HG03060 (cell line): ENCODE results near the gene UST.
"Not testable (repeated sequence)": the region's sequence is repeated elsewhere in the genome, so short reads cannot be mapped to it uniquely, and the experiment has no call there.

Experiments
- ATAC-seq: cut with Tn5 transposase; IDR thresholded peaks from one replicate; pipeline ENCODE4 v1.9.1; 2021; ENCODE audit warnings: low read depth, moderate number of reproducible peaks; ENCODE audit not compliant: unreplicated experiment

The UST gene

DNA sequence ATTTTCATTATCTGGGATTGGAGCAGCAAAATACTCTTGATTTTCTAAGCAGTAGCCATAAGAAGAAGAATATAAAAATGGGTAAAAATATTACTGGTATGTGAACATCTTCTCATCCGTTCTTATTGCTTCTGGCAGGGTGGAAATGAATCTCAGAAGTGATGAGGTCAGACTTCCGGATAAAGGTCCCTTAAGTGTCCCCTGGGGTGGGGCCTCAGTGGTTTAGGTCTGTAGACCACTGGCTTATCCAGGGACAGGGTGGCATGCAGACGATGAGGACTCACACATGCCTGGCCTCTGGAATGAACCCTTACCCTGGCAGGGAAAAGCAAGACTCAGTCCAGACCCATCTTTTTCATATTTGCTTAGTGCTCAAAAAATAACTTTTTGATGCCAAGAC lies 143.3 kb downstream of the UST start:
- no peak for ATAC-seq

GRCh38 chr6:148890652-148891404 lies 144.0 kb downstream of the UST start:
- no peak for ATAC-seq

- no peak for ATAC-seq
Observed at GRCh38 chr6:148891405-148891783, 144.6 kb downstream of the UST start.

DNA sequence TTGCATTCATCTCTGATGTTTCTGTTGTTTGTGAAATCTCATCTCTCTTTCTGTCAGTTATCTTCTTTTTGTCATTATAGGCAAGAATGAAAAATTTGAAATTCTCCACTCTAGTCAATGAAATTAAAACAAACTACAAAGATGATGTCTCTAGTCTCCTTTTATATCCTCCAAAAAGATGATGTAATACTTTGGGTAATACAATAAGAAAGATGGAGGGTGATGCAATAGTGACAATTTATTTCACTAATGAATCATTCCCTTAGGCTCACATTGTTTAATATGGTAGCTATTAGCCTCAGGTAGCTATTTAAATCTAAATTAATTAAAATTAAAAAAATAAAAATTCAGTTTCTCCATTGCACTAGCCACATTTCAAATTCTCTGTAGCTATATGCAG lies 145.4 kb downstream of the UST start:
- ATAC-seq: no peak

GRCh38 chr6:148893073-148893472 lies 146.2 kb downstream of the UST start:
- no peak for ATAC-seq

DNA sequence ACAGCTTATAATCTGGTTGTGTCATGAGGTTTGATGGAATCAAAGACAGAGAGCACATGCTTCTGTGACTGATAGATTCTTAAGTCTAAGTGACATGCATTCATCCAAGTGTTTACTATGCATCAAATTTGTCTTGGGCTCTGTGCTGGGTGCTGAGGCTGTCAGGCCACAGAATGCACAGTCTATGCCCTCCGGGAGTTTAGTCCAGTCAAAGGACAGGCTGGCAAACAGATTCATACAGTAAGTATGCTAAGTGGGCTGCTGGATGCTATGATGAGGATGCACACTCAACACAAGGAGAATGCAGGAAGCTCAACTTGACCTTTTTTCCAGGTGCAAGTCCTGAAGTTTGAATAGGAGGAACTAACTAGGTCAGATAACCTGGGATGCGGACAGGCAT lies 146.7 kb downstream of the UST start:
- no peak for ATAC-seq

- no peak for ATAC-seq
Observed at GRCh38 chr6:148898376-148899014, 151.7 kb downstream of the UST start.

DNA sequence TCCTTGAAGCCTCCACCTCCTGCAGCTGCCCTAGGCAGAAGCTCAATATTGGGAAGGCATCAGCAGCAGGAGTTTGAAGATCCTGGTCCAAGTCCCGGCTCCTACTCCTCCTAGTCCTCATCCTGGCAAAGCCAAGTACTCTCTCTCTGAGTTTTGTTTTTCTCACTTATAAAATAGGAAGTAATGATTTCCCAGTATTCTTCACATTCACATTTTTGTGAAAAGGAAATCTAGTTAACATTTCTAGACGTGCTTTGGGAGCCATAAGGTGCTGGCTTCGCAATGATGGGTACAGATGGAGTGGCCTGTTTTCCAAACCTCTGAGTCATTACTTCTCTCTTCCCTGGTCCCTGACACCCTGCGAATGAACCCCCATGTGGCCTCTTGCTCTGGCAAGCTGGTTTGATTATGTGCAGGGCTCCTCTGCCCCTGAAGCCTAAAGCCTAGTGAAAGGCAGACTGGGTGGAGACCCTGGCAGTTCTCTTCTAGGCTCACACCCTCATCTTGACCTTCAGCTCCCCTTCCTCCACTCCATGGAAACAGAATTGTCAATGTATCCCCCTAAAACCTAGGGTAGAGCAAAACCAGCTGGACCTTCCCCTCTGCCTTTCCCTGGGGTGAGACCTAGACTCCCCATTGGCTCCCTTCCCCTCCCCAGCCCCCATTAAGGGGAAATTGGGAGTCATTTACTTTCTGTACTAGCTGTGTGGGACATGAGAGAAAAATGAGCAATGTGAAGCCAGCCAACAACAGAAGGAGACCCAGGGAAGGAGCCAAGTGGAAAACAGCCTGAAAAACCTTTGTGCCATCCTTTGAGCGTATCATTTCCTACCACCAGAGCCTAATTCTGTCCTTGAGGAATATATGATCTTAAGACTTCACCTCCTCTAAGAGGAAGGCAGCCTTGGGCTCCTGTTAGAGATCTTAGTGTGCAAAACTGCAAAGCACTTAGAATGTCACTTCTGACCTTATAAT lies 158.4 kb downstream of the UST start:
- no peak for ATAC-seq

- ATAC-seq: no peak
Observed at GRCh38 chr6:148905901-148906300, 159.1 kb downstream of the UST start.

DNA sequence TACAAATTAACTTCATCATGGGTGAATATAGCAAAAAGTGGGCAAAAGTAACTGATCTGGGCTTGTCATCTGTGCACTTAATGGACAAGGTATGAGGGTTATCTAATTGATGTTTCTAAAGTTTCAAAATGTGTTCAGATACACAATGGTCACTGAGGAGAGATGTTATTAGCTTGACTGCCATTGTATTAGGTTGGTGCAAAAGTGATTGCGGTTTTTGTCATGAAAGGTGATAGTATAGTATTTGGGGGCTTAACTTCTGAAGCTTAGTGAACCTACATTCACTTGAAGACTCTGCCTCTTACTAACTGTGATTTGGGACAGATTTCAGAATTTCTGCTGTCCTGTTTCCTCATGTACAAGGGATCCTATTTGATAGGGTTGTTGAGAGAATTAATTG lies 159.6 kb downstream of the UST start:
- no peak for ATAC-seq

GRCh38 chr6:148907573-148907972 lies 160.7 kb downstream of the UST start:
- no peak for ATAC-seq

DNA sequence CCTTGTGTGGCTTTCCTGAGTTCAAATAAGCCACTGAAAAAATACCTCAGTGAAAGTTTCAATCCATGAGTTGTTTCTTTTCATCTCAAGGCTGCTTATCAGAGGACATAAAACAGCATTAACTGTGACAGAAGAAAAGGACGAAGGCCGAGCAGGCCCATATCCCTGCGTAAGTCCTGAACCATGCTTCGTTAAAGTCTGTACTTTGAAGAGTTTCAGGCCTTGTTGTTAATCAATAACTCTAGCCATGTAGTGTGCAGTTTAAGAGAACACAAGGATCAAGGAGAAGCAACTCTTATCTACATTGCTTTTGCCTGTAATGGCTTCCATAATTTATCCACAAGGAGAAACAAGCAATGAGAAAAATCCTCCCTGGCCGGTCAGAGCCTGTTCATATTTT lies 165.4 kb downstream of the UST start:
- no peak for ATAC-seq

GRCh38 chr6:148915810-148916209 lies 169.0 kb downstream of the UST start:
- ATAC-seq: no peak

DNA sequence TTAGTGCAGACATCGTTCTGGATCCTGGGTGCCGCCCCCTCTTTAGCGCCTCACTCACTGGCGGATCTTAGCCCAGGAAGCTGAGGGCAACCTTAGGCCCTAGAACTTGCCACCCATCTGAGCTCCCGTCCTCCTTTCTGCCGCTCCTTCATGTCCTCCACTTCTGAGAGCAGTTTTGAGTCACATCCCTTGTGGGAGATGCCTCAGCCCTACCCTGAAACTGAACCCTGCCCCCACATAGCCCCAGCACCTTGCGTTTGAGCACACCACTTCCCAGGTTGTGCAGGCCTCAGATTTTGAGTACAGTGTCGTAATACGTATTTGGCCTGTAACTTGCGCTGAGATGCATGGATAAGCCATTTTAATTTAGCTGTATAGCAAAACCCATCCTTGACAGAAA lies 169.7 kb downstream of the UST start:
- ATAC-seq: not testable (repeated sequence)

DNA sequence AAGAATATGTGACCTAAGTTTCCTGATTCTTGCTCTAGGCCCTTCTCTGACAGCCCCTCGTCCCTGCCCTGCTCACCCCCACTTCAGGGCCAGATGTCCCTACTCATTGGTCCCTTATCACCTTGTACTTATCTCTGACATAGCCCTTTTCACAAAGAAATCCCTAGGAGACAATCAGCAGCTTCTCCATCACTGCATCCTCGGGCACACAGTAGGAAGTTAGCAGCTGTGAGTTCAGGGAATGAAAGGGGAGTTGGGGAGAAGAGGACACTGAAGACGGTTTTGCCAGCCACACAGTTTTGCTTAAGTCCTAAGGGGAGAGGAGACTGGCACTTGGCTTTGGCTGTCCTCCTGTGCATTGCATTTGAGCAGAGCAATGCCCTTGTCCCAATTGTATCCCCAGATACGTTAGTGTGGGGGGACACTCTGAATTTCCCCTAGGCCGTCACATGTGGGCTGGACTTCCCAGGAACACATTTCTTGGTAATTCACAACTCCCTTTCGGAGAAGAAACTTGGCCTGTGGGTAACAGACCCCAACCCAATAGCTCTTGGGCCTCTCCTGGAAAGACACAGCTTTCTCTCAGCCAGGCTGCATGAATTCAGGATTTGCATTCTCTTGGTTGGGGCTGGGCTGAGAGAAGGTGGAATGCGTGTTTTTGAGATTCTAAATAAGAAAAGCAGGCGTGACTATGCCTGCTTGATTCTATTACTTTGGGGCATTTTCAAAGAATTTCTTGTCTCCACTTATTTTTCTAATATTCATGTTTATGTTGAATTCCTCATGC lies 177.6 kb downstream of the UST start:
- ATAC-seq: no peak

GRCh38 chr6:148925701-148926100 lies 178.9 kb downstream of the UST start:
- no peak for ATAC-seq

DNA sequence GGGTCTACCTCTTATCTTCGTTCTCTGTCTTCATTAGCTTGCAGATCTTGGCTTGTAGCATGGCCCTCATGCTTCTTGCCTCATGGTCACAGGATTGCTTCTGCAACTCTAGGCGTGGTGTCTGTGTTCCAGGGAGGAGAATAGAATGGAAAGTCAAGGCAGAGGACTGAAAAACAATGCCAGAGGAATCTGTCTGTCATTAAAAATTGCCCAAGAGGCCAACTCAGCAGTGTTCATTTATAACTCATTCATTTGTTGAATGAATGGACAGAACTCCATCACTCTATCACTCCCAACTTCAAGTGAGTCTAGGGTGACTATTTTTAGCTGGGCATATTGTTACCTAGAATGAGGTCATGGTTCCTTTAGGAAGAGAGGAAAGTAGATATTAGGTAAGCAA lies 179.6 kb downstream of the UST start:
- ATAC-seq: no peak

DNA sequence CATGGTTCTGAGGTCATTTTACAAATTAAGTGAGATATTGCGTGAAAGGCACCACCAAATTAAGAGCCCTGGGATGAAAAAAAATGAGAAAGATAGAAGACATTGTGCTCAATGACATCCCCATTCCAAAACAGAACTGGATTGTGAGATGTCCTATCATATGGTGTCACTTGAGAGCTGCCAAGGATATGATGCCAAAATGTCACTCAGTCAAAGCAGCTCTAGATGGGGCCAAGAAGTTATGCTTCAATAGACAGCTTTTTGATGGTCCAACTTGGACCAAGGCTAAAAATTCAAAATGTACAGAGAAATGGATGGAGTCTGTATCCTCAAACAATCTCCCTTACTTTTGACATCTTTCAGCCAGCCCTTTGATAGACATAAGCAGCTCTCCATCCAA lies 180.8 kb downstream of the UST start:
- ATAC-seq: no peak

DNA sequence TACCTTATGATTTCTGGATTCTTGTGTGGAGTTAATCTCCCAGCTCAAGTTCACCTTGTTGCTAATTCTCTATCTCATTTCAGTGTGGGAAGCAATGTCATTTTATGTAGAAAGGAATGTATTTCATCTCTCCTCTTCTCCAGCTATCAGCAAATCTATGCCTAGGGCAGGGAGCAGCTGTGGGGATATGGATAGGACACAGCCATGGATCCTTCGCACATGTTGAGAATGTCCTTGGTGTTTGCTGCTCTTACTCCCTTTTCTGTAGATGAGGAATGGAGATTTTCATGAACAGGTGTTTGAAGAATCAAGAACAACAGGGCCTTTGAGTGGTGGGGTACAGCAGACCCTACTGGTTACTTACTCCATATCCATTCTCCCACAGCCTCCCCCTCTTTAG lies 182.0 kb downstream of the UST start:
- no peak for ATAC-seq

DNA sequence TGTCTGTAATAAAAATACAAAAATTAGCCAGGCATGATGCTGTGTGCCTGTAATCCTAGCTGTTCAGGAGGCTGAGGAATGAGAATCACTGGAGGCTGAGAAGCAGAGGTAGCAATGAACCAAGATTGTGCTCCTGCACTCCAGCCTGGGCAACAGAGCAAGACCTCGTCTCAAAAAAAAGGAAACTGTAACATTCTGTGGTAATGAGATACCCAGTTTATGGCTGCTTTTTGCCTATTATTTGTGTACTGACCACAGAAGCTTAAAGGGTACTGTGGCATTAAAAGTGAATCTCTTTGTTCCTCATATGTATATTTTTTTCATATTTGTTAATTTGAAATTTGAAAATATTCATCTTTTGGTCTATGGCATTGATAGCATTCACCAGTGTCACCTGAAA lies 185.4 kb downstream of the UST start:
- no peak for ATAC-seq

GRCh38 chr6:148932731-148933130 lies 185.9 kb downstream of the UST start:
- no peak for ATAC-seq
